Liver (tissue), 9 donors: ENCODE results near the gene GGACT. TPM values are rescaled to one million over a fixed set of nuclear protein-coding genes. Genes with fewer than 3 reads are reported as not detected.
A peak's percentile ranks its signal among the peaks of the same experiment; 100 is the strongest.

Source experiments
- DNase-seq: peaks from one replicate; pipeline ENCODE4 v3.0.0-alpha.2; 2017; ENCODE audit warnings: low spot score
- H3K27ac ChIP-seq, 2 donors: one replicate each; pipeline ENCODE4 v1.7.0; 2013; ENCODE audit warnings: inconsistent platforms in 2 of 2, low read length in 2 of 2, control low read depth in 1 of 2, low read depth in 1 of 2, mild to moderate bottlenecking in 1 of 2
- H3K27me3 ChIP-seq, 4 donors: one replicate each; pipeline versions ENCODE4 v1.6.1 to v1.7.0; 2013; ENCODE audit warnings: low read length in 3 of 4, inconsistent platforms in 1 of 4, mild to moderate bottlenecking in 1 of 4, moderate library complexity in 1 of 4; ENCODE audit not compliant: control insufficient read depth in 4 of 4, insufficient read depth in 4 of 4
- H3K36me3 ChIP-seq, 4 donors: one replicate each; pipeline versions ENCODE4 v1.6.1 to v1.7.0; 2013; ENCODE audit warnings: low read length in 3 of 4, mild to moderate bottlenecking in 3 of 4, low read depth in 1 of 4, moderate library complexity in 1 of 4; ENCODE audit not compliant: control insufficient read depth in 4 of 4, insufficient read depth in 3 of 4
- H3K4me1 ChIP-seq, 4 donors: one replicate each; pipeline versions ENCODE4 v1.6.1 to v1.7.0; 2013; ENCODE audit warnings: low read length in 3 of 4, mild to moderate bottlenecking in 3 of 4, moderate library complexity in 1 of 4; ENCODE audit not compliant: control insufficient read depth in 4 of 4, insufficient read depth in 4 of 4
- H3K4me3 ChIP-seq, 3 donors: one replicate each; pipeline versions ENCODE4 v1.6.1 to v1.7.0; 2013; ENCODE audit warnings: low read length in 3 of 3, control low read depth in 1 of 3, low read depth in 1 of 3, mild to moderate bottlenecking in 1 of 3
- H3K9ac ChIP-seq, 2 donors: one replicate each; pipeline ENCODE4 v1.7.0; 2013; ENCODE audit warnings: low read length in 2 of 2, mild to moderate bottlenecking in 2 of 2, moderate library complexity in 2 of 2, control low read depth in 1 of 2, low read depth in 1 of 2
- H3K9me3 ChIP-seq, 4 donors: one replicate each; pipeline versions ENCODE4 v1.6.1 to v1.7.0; 2013; ENCODE audit warnings: low read length in 3 of 4; ENCODE audit not compliant: control insufficient read depth in 4 of 4
- EGR1 ChIP-seq, 2 donors: IDR thresholded peaks; 2 replicates each; pipeline ENCODE4 v1.6.1; 2016 to 2018; ENCODE audit warnings: antibody characterized with exemption in 2 of 2, low read depth in 2 of 2
- FOXA1 ChIP-seq: IDR thresholded peaks from 2 replicates; pipeline ENCODE4 v1.6.1; 2016; ENCODE audit warnings: antibody characterized with exemption
- FOXA2 ChIP-seq: IDR thresholded peaks from 2 replicates; pipeline ENCODE4 v1.6.1; 2016; ENCODE audit warnings: antibody characterized with exemption
- GABPA ChIP-seq, 2 donors: IDR thresholded peaks in 1 of 2; conservative IDR thresholded peaks in 1 of 2; 2 replicates each; pipeline ENCODE4 v1.6.1; 2016; ENCODE audit warnings: antibody characterized with exemption in 2 of 2, mild to moderate bottlenecking in 1 of 2, moderate library complexity in 1 of 2
- HNF4A ChIP-seq, 2 donors: conservative IDR thresholded peaks; 2 replicates each; pipeline ENCODE4 v1.6.1; 2016; ENCODE audit warnings: antibody characterized with exemption in 2 of 2, mild to moderate bottlenecking in 2 of 2
- HNF4G ChIP-seq: IDR thresholded peaks from 2 replicates; pipeline ENCODE4 v1.6.1; 2016; ENCODE audit warnings: antibody characterized with exemption
- JUND ChIP-seq, 2 donors: IDR thresholded peaks; 2 replicates each; pipeline ENCODE4 v1.6.1; 2016; ENCODE audit warnings: antibody characterized with exemption in 2 of 2
- NR2F2 ChIP-seq: IDR thresholded peaks from 2 replicates; pipeline ENCODE4 v1.6.1; 2016; ENCODE audit warnings: antibody characterized with exemption
- RAD21 ChIP-seq, 2 donors: IDR thresholded peaks; 2 replicates each; pipeline ENCODE4 v1.6.1; 2016; ENCODE audit warnings: antibody characterized with exemption in 2 of 2, mild to moderate bottlenecking in 2 of 2
- RXRA ChIP-seq, 2 donors: IDR thresholded peaks; 2 replicates each; pipeline ENCODE4 v1.6.1; 2017 to 2018; ENCODE audit warnings: antibody characterized with exemption in 2 of 2, mild to moderate bottlenecking in 1 of 2
- SP1 ChIP-seq: IDR thresholded peaks from 2 replicates; pipeline ENCODE4 v1.6.1; 2018; ENCODE audit warnings: antibody characterized with exemption, mild to moderate bottlenecking
- TAF1 ChIP-seq: conservative IDR thresholded peaks from 2 replicates; pipeline ENCODE4 v1.6.1; 2016; ENCODE audit warnings: antibody characterized with exemption, mild to moderate bottlenecking
- YY1 ChIP-seq: IDR thresholded peaks from 2 replicates; pipeline ENCODE4 v1.6.1; 2016; ENCODE audit warnings: antibody characterized with exemption, mild to moderate bottlenecking
- WGBS: extraction: QIAGEN DNeasy Blood & Tissue Kit; methylation state at CpG from one replicate; pipeline ENCODE4 v1.1.7; 2013; 5-methylcytosine and 5-hydroxymethylcytosine counted together
- polyA plus RNA-seq, 2 donors: library from polyadenylated mRNA; stranded (reverse) in 1 of 2; unstranded in 1 of 2; fragments of 200-250 nt in 1 of 2; fragments of >200 nt in 1 of 2; fragmentation: Nextera tagmentation in 1 of 2; extraction: Ambion mirVana in 1 of 2; gene quantifications; one replicate each; pipeline versions ENCODE4 v1.2.1 to v1.2.3, GENCODE V29; 2013 to 2015
- total RNA-seq, 2 donors: library from RNA; depleted of rRNA; stranded (reverse); fragments of >200 nt; gene quantifications; one replicate each; pipeline ENCODE4 v1.2.3, GENCODE V29; 2014
- TF ChIP-seq, protein P1 (sequence below): IDR thresholded peaks from 2 replicates; pipeline ENCODE4 v1.6.1; 2016; ENCODE audit warnings: antibody characterized with exemption
- TF ChIP-seq, protein P2 (sequence below): fragments of 150-350 bp; IDR thresholded peaks from 2 replicates; pipeline ENCODE4 v1.5.1; 2017; ENCODE audit warnings: improper control_type of control experiment, low read depth, low read length; ENCODE audit not compliant: missing input control
- TF ChIP-seq, protein P3 (sequence below): IDR thresholded peaks from 2 replicates; pipeline ENCODE4 v1.6.1; 2016; ENCODE audit warnings: antibody characterized with exemption
- TF ChIP-seq, protein P4 (sequence below): IDR thresholded peaks from 2 replicates; pipeline ENCODE4 v1.6.1; 2016; ENCODE audit warnings: antibody characterized with exemption, mild to moderate bottlenecking
- TF ChIP-seq, protein P5 (sequence below): IDR thresholded peaks from 2 replicates; pipeline ENCODE4 v1.6.1; 2016; ENCODE audit warnings: antibody characterized with exemption
- donor health status: healthy.
- donor health status: healthy.
- donor health status: healthy.
- donor health status: healthy.
- donor health status: healthy.

Gene GGACT
- total and polyA plus RNA-seq, 4 donors = 2.5 to 6.3 (median 4.1) TPM

DNA sequence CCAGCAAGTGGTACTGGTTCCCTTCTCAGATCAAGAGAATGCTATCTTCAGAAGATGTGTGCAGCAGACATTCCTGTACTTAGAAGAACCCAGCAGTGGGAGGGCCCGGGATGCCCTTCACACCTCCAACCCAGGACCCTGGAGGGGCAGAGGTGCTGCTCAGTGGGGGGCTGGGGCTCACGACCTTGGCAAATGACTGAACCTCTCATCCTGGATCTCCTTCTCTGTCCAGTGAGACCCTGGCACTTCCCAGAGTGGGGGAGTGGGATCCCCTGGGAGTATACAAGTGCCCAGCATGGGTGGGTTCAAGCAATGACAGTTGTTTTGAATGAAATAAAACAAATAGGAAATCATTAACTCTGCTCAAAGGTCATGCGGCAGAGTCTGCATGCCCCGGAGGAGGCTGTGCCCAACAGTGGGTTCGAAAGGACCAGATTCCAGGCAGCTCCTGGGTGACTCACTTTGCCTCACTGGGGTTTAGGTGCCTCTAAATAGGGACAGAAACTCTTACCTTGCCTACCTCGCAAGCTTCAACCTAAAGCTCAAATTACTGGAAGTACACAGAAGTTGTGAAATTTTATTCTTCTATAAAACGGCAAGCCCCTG, 26.9 kb downstream of the GGACT start:
- Histone ChIP-seq H3K9me3 (no peaks in the 10 kb centered on the region), H3K4me3 (no peak overlapping the region), H3K36me3 (no peaks in the 10 kb centered on the region), H3K27me3 (no peaks in the 10 kb centered on the region), H3K9ac (no peak overlapping the region), H3K27ac (peak overlapping the region in 1 of 2 donors; percentile 21), H3K4me1 (peaks cover 3 to 39% (median 28%) of the 10 kb centered on the region in 4 donors)
- TF ChIP-seq FOXA1 (peak; percentile 11), FOXA2 (no peak), GABPA (IDR thresholded peaks at IDR 0.05 in 1 of 2, conservative IDR thresholded peaks at IDR 0.05 in 1 of 2) (no peak), HNF4G (no peak), SP1 (peak; percentile 73), NR2F2 (no peak), JUND (IDR thresholded peaks at IDR 0.05) (peak; percentile 36 to 75), HNF4A (conservative IDR thresholded peaks at IDR 0.05) (peak; percentile 58 to 70), TAF1 (no peak), EGR1 (IDR thresholded peaks at IDR 0.05; ENCODE audit: low read depth in 2 of 2) (no peak), RXRA (IDR thresholded peaks at IDR 0.05) (peak; percentile 32 to 34), RAD21 (IDR thresholded peaks at IDR 0.05) (peak in 1 of 2 donors; percentile 13), YY1 (no peak)
- TF ChIP-seq, protein P1, sequence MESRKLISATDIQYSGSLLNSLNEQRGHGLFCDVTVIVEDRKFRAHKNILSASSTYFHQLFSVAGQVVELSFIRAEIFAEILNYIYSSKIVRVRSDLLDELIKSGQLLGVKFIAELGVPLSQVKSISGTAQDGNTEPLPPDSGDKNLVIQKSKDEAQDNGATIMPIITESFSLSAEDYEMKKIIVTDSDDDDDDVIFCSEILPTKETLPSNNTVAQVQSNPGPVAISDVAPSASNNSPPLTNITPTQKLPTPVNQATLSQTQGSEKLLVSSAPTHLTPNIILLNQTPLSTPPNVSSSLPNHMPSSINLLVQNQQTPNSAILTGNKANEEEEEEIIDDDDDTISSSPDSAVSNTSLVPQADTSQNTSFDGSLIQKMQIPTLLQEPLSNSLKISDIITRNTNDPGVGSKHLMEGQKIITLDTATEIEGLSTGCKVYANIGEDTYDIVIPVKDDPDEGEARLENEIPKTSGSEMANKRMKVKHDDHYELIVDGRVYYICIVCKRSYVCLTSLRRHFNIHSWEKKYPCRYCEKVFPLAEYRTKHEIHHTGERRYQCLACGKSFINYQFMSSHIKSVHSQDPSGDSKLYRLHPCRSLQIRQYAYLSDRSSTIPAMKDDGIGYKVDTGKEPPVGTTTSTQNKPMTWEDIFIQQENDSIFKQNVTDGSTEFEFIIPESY = no peak
- TF ChIP-seq, protein P2, sequence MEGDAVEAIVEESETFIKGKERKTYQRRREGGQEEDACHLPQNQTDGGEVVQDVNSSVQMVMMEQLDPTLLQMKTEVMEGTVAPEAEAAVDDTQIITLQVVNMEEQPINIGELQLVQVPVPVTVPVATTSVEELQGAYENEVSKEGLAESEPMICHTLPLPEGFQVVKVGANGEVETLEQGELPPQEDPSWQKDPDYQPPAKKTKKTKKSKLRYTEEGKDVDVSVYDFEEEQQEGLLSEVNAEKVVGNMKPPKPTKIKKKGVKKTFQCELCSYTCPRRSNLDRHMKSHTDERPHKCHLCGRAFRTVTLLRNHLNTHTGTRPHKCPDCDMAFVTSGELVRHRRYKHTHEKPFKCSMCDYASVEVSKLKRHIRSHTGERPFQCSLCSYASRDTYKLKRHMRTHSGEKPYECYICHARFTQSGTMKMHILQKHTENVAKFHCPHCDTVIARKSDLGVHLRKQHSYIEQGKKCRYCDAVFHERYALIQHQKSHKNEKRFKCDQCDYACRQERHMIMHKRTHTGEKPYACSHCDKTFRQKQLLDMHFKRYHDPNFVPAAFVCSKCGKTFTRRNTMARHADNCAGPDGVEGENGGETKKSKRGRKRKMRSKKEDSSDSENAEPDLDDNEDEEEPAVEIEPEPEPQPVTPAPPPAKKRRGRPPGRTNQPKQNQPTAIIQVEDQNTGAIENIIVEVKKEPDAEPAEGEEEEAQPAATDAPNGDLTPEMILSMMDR = no peak
- TF ChIP-seq, protein P3, sequence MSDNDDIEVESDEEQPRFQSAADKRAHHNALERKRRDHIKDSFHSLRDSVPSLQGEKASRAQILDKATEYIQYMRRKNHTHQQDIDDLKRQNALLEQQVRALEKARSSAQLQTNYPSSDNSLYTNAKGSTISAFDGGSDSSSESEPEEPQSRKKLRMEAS = no peak
- TF ChIP-seq, protein P4, sequence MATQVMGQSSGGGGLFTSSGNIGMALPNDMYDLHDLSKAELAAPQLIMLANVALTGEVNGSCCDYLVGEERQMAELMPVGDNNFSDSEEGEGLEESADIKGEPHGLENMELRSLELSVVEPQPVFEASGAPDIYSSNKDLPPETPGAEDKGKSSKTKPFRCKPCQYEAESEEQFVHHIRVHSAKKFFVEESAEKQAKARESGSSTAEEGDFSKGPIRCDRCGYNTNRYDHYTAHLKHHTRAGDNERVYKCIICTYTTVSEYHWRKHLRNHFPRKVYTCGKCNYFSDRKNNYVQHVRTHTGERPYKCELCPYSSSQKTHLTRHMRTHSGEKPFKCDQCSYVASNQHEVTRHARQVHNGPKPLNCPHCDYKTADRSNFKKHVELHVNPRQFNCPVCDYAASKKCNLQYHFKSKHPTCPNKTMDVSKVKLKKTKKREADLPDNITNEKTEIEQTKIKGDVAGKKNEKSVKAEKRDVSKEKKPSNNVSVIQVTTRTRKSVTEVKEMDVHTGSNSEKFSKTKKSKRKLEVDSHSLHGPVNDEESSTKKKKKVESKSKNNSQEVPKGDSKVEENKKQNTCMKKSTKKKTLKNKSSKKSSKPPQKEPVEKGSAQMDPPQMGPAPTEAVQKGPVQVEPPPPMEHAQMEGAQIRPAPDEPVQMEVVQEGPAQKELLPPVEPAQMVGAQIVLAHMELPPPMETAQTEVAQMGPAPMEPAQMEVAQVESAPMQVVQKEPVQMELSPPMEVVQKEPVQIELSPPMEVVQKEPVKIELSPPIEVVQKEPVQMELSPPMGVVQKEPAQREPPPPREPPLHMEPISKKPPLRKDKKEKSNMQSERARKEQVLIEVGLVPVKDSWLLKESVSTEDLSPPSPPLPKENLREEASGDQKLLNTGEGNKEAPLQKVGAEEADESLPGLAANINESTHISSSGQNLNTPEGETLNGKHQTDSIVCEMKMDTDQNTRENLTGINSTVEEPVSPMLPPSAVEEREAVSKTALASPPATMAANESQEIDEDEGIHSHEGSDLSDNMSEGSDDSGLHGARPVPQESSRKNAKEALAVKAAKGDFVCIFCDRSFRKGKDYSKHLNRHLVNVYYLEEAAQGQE = no peak
- TF ChIP-seq, protein P5, sequence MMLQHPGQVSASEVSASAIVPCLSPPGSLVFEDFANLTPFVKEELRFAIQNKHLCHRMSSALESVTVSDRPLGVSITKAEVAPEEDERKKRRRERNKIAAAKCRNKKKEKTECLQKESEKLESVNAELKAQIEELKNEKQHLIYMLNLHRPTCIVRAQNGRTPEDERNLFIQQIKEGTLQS = no peak
- WGBS = 40% methylated on average over 7 of the region's 7 CpGs
- DNase-seq = no peak
